Uterus (tissue), 2 donors: Measurements from ENCODE around the gene ALKBH7.

Experiments used
- POLR2A ChIP-seq, 2 donors: fragments of 450-650 bp; IDR thresholded peaks; one replicate each; pipeline ENCODE4 v1.6.1; 2016; ENCODE audit warnings: antibody characterized with exemption in 2 of 2, mild to moderate bottlenecking in 1 of 2, moderate library complexity in 1 of 2
- TF ChIP-seq, protein P1 (sequence below), 4 experiments: fragments of 200-600 bp in 2 of 4; fragments of 450-650 bp in 2 of 4; sonication (generic) in 2 of 4; IDR thresholded peaks; one replicate each; pipeline ENCODE4 v1.5.1; 2016 to 2019; ENCODE audit warnings: antibody characterized with exemption in 4 of 4, mild to moderate bottlenecking in 2 of 4, moderate library complexity in 1 of 4

DNA sequence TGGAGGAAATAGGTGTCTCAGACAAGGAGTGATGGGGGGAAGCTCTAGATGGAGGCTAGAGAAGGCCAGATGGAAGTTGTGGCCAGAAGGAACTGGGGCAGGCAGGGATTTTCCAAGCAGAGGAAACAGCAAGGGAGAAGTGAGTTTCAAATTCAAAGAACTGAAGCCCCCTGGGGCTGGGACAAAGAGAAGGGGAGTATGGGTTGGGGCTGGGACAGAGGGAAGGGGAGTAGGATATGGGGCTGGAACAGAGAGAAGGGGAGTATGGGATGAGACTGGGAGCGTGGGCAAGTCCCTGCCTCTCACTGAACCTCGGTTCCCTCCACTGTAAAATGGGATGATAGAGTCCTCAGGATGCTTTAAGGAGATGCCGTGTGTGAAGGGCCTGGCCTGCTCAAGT is 22.2 kb downstream of the ALKBH7 start:
- TF ChIP-seq, protein P1, sequence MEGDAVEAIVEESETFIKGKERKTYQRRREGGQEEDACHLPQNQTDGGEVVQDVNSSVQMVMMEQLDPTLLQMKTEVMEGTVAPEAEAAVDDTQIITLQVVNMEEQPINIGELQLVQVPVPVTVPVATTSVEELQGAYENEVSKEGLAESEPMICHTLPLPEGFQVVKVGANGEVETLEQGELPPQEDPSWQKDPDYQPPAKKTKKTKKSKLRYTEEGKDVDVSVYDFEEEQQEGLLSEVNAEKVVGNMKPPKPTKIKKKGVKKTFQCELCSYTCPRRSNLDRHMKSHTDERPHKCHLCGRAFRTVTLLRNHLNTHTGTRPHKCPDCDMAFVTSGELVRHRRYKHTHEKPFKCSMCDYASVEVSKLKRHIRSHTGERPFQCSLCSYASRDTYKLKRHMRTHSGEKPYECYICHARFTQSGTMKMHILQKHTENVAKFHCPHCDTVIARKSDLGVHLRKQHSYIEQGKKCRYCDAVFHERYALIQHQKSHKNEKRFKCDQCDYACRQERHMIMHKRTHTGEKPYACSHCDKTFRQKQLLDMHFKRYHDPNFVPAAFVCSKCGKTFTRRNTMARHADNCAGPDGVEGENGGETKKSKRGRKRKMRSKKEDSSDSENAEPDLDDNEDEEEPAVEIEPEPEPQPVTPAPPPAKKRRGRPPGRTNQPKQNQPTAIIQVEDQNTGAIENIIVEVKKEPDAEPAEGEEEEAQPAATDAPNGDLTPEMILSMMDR (IDR thresholded peaks at IDR 0.05): no peak
- TF ChIP-seq POLR2A (IDR thresholded peaks at IDR 0.05): no peak
